Midbrain (tissue), 1 donor: ENCODE measurements around the gene TAS1R2.
"Not testable (repeated sequence)": the region's sequence is repeated elsewhere in the genome, so short reads cannot be mapped to it uniquely, and the experiment has no call there.

Experiments
- DNase-seq: peaks from one replicate; lab custom pipeline; 2025; lab: John Stamatoyannopoulos, UW

TAS1R2 gene

GRCh38 chr1:18883636-18884418, 24.4 kb upstream of the TAS1R2 start:
- DNase-seq, result peak; percentile 59

GRCh38 chr1:18883079-18883478, 23.6 kb upstream of the TAS1R2 start:
- DNase-seq, result no peak

GRCh38 chr1:18882486-18882885, 23.0 kb upstream of the TAS1R2 start:
- no peak for DNase-seq

GRCh38 chr1:18881642-18882431, 22.4 kb upstream of the TAS1R2 start:
- no peak for DNase-seq

- DNase-seq, result no peak
Observed at GRCh38 chr1:18881164-18881563, 21.7 kb upstream of the TAS1R2 start.

GRCh38 chr1:18880585-18880984, 21.1 kb upstream of the TAS1R2 start:
- DNase-seq, result no peak

- no peak for DNase-seq
Observed at GRCh38 chr1:18879791-18880309, 20.4 kb upstream of the TAS1R2 start.

- no peak for DNase-seq
Observed at GRCh38 chr1:18879215-18879790, 19.8 kb upstream of the TAS1R2 start.

GRCh38 chr1:18878538-18879214, 19.2 kb upstream of the TAS1R2 start:
- no peak for DNase-seq

GRCh38 chr1:18877282-18877681, 17.8 kb upstream of the TAS1R2 start:
- DNase-seq, result no peak

GRCh38 chr1:18876210-18876609, 16.8 kb upstream of the TAS1R2 start:
- DNase-seq, result no peak

GRCh38 chr1:18875796-18876128, 16.3 kb upstream of the TAS1R2 start:
- DNase-seq, result no peak

GRCh38 chr1:18875107-18875795, 15.8 kb upstream of the TAS1R2 start:
- peak; percentile 83 for DNase-seq

- DNase-seq, result no peak
Observed at GRCh38 chr1:18874600-18874999, 15.1 kb upstream of the TAS1R2 start.

- no peak for DNase-seq
Observed at GRCh38 chr1:18874036-18874435, 14.6 kb upstream of the TAS1R2 start.

GRCh38 chr1:18872071-18872611, 12.7 kb upstream of the TAS1R2 start:
- DNase-seq, result no peak

GRCh38 chr1:18871401-18872070, 12.1 kb upstream of the TAS1R2 start:
- no peak for DNase-seq

- DNase-seq, result no peak
Observed at GRCh38 chr1:18870957-18871356, 11.5 kb upstream of the TAS1R2 start.

- DNase-seq, result not testable (repeated sequence)
Observed at GRCh38 chr1:18870595-18870865, 11.1 kb upstream of the TAS1R2 start.

- DNase-seq, result no peak
Observed at GRCh38 chr1:18869847-18870594, 10.6 kb upstream of the TAS1R2 start.
